ENCODE results near the gene THSD4.

DNA sequence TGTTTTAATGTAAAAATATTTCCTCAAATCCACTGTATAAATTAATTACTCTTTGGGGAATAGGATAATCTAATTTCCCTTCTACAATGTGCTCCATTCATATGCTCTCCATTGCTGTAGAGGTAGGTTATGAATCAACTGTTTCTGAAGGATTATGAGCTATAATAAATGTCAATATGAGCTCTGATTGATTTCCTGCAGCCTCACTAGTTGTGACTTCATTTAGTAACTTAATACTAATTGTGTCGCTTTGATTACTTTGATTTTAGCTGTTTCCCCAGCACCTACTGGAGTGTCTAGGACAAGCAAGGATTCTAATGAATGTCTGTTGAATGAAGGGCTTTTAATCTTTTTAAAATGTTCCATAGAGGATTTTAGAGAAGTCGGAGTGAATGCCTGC, 458.3 kb downstream of the THSD4 start:
- TF ChIP-seq, protein P1, sequence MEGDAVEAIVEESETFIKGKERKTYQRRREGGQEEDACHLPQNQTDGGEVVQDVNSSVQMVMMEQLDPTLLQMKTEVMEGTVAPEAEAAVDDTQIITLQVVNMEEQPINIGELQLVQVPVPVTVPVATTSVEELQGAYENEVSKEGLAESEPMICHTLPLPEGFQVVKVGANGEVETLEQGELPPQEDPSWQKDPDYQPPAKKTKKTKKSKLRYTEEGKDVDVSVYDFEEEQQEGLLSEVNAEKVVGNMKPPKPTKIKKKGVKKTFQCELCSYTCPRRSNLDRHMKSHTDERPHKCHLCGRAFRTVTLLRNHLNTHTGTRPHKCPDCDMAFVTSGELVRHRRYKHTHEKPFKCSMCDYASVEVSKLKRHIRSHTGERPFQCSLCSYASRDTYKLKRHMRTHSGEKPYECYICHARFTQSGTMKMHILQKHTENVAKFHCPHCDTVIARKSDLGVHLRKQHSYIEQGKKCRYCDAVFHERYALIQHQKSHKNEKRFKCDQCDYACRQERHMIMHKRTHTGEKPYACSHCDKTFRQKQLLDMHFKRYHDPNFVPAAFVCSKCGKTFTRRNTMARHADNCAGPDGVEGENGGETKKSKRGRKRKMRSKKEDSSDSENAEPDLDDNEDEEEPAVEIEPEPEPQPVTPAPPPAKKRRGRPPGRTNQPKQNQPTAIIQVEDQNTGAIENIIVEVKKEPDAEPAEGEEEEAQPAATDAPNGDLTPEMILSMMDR (conservative IDR thresholded peaks at IDR 0.05; ENCODE audit: low read length) = no peak
- no peak for TF ChIP-seq EZH2phosphoT487 (IDR thresholded peaks at IDR 0.05; ENCODE audit: borderline replicate concordance)

Measured in Loucy (cell line).